Measurements from ENCODE around the gene SLC25A26. TPM values are rescaled to one million over a fixed set of nuclear protein-coding genes. Genes with fewer than 3 reads are reported as not detected.

Gene SLC25A26
- total RNA-seq, 4 donors from 2014 or later, result 8.5 to 26.3 (median 16.7) TPM

DNA sequence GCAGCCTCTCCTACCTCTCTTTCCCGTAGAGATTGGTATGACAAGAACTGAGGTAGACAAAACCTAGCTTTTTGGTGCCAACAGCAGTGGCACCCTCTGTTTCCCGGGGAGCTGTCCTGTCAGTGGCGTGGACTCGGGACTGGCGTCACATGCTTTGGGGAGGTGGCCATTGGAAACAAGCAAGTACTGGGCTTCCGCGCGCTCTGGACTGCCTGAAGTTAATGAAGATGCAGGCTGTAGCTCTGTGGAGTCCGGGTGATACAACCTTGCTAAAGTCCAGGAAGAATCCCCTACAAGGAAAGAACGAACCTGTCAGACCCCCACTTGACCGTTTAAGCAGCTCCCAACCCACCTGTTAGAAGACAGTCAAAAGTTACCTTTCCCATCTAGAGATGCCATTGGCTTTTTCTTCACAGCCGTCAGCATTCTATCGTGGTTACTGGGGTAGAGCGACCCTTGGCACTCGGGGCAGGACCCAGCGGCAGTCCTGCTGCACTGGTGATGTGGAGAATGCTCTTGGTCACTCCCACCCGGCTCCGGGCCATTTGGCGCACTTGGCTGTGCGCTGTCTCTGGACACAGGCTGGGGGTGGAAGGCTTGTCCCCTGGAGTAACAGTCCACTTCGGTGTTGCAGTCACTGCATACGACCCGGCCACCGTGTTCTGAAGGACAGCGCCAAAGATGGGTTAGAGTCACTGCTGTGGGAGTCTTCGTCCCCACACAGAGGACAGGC, 159.6 kb downstream of the SLC25A26 start:
- Histone ChIP-seq H3K27me3 (no peaks in the 10 kb centered on the region), H3K36me3 (peaks cover 35 to 100% (median 46%) of the 10 kb centered on the region in 3 donors), H3K9me3 (peaks cover 0 to 5% (median 0%) of the 10 kb centered on the region in 3 donors), H3K4me1 (peaks cover 0 to 6% (median 0%) of the 10 kb centered on the region in 3 donors), H3K4me3 (no peak overlapping the region), H3K27ac (no peak overlapping the region)
- TF ChIP-seq POLR2A (IDR thresholded peaks at IDR 0.05), result no peak
- TF ChIP-seq, protein P1, sequence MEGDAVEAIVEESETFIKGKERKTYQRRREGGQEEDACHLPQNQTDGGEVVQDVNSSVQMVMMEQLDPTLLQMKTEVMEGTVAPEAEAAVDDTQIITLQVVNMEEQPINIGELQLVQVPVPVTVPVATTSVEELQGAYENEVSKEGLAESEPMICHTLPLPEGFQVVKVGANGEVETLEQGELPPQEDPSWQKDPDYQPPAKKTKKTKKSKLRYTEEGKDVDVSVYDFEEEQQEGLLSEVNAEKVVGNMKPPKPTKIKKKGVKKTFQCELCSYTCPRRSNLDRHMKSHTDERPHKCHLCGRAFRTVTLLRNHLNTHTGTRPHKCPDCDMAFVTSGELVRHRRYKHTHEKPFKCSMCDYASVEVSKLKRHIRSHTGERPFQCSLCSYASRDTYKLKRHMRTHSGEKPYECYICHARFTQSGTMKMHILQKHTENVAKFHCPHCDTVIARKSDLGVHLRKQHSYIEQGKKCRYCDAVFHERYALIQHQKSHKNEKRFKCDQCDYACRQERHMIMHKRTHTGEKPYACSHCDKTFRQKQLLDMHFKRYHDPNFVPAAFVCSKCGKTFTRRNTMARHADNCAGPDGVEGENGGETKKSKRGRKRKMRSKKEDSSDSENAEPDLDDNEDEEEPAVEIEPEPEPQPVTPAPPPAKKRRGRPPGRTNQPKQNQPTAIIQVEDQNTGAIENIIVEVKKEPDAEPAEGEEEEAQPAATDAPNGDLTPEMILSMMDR (IDR thresholded peaks at IDR 0.05), result no peak
- intact Hi-C loops (cut with DNase I), result no loop called here
- DNase-seq, result no peak
- 93 to 96% methylated on average over 18 to 22 of the region's 26 CpGs for WGBS, 2 donors

DNA sequence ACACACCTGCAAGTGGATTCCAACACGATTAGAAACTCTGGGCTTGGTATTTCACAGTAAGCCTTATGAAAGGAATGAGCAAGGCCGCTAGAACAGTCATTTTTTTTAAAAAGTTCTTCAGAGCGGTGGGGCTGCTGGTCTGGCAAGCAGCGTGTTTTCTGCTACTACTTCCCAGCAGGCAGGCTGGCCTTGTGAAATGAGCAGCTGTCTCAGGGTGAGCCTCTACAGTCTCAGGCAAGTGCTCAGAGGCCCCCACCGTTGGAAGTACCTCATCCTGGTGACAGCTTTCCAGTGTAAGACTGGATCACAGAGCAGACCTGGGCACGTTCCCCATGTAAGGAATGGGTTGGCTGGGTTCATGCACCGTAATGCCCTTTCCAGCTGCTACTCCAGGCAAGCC, 160.8 kb downstream of the SLC25A26 start:
- no peaks in the 10 kb centered on the region for H3K27me3 ChIP-seq
- TF ChIP-seq POLR2A (IDR thresholded peaks at IDR 0.05), result no peak
- TF ChIP-seq, protein P1 (IDR thresholded peaks at IDR 0.05), result no peak
- intact Hi-C loops (cut with DNase I), result no loop called here
- no peak overlapping the region for H3K4me3 ChIP-seq
- H3K9me3 ChIP-seq, result peaks cover 0 to 5% (median 0%) of the 10 kb centered on the region in 3 donors
- peaks cover 35 to 100% (median 51%) of the 10 kb centered on the region in 3 donors for H3K36me3 ChIP-seq
- DNase-seq, result no peak
- peaks cover 0 to 5% (median 0%) of the 10 kb centered on the region in 3 donors for H3K4me1 ChIP-seq
- H3K27ac ChIP-seq, result no peak overlapping the region
- 77 to 84% methylated on average over 4 to 6 of the region's 7 CpGs for WGBS, 2 donors

DNA sequence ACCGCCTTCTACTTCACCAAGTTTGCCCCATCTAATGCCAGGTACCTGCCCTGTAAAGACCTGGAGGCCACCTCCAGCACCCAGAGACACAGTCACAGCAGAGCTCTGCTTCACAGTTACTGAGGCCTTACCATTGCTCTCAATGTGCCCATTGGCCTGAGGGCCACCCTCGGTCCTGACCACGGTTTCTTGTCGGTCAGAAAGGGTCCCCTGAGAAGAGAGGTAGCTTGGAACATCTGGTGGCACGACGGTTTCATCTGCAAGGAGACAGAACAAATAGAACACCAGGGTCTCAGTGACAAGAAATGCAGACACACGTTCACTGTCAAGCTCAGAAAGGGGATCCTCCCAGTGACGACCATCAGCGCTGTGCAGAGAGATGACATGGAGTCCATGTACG, 161.3 kb downstream of the SLC25A26 start:
- Histone ChIP-seq H3K27ac (no peak overlapping the region), H3K4me1 (no peaks in the 10 kb centered on the region), H3K9me3 (peaks cover 0 to 5% (median 0%) of the 10 kb centered on the region in 3 donors), H3K4me3 (no peak overlapping the region), H3K36me3 (peaks cover 35 to 100% (median 51%) of the 10 kb centered on the region in 3 donors), H3K27me3 (no peaks in the 10 kb centered on the region)
- DNase-seq, result no peak
- 93 to 100% methylated on average over 1 to 9 of the region's 10 CpGs for WGBS, 2 donors
- TF ChIP-seq POLR2A (IDR thresholded peaks at IDR 0.05), result no peak
- TF ChIP-seq, protein P1 (IDR thresholded peaks at IDR 0.05), result no peak
- intact Hi-C loops (cut with DNase I), result no loop called here

DNA sequence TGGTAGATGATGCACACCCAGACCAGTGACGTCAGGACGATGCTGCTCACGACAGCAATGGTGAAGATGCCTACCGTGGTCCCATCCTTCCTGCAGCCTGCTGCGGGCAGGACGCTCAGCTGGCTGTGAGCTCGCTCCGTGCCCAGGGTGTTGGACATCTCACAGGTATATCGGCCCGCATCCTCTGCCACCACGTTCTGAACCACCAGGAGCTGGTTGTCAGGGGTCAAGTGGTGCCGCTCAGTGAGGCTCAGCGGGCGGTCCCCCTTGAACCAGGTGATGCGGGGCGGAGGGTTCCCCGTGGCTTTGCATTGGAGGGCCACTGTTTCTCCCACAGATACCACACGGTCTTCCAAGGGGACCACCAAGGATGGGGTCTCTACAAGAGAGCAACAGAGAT, 162.2 kb downstream of the SLC25A26 start:
- 96% methylated on average over 12 of the region's 18 CpGs; no CpG with 5 or more reads in 1 of the 2 donors for WGBS, 2 donors
- Histone ChIP-seq H3K9me3 (peaks cover 0 to 5% (median 0%) of the 10 kb centered on the region in 3 donors), H3K4me1 (no peaks in the 10 kb centered on the region), H3K27me3 (no peaks in the 10 kb centered on the region), H3K4me3 (no peak overlapping the region), H3K36me3 (peaks cover 35 to 95% (median 51%) of the 10 kb centered on the region in 3 donors), H3K27ac (no peak overlapping the region)
- no peak for TF ChIP-seq POLR2A (IDR thresholded peaks at IDR 0.05)
- TF ChIP-seq, protein P1 (IDR thresholded peaks at IDR 0.05), result no peak
- intact Hi-C loops (cut with DNase I), result no loop called here
- DNase-seq, result no peak

DNA sequence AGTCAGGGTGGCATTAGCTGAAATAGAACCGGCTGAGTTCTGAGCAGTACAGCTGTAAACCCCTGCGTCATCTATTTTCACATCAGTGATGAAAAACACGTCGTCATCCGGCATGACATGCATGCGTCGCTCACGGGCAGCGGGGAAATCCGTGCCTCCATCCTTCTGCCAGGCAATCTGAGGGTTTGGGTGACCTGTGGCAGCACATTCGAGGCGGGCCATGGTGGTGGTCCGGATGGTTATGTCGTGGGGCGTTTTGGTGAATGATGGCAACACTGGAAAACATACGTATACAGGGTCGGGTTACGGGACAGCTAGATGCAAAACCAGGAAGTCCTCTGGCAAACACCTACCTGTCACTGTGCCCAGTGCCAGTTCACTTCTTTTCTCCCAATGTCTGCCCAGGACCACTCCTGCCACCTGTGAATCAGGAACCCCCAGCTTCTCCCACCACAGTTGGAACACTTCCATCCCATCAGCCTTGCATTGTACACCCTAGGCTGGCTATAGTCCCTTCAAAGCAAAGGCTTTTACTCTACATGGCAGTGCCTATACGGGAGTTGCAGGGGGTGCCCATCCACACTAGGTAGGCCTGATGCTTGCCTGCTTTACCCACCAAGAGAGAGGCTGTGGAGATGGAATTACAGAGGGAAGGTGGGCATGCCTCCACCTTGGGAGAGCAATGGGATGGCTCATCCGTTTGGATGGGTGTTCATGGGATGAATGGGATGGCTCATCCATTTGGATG, 163.4 kb downstream of the SLC25A26 start:
- Histone ChIP-seq H3K9me3 (peaks cover 0 to 5% (median 0%) of the 10 kb centered on the region in 3 donors), H3K4me1 (no peaks in the 10 kb centered on the region), H3K36me3 (peaks cover 35 to 91% (median 51%) of the 10 kb centered on the region in 3 donors), H3K27ac (no peak overlapping the region), H3K4me3 (no peak overlapping the region), H3K27me3 (no peaks in the 10 kb centered on the region)
- WGBS, 2 donors, result 91 to 96% methylated on average over 15 to 20 of the region's 20 CpGs
- intact Hi-C loops (cut with DNase I), result no loop called here
- DNase-seq, result no peak
- TF ChIP-seq, protein P1 (IDR thresholded peaks at IDR 0.05), result no peak
- no peak for TF ChIP-seq POLR2A (IDR thresholded peaks at IDR 0.05)
